HepG2 (cell line): ENCODE measurements around the gene SPRYD3. TPM values are rescaled to one million over a fixed set of nuclear protein-coding genes. Genes with fewer than 3 reads are reported as not detected.

Source experiments
- CENPT ChIP-seq: sonication (generic); formaldehyde crosslinking; IDR thresholded peaks from 2 replicates; pipeline ENCODE4 v1.8.0; 2022; ENCODE audit warnings: low read depth, mild to moderate bottlenecking, moderate library complexity, missing genetic modification reagents
- JARID2 ChIP-seq: sonication (generic); formaldehyde crosslinking; IDR thresholded peaks from 2 replicates; pipeline ENCODE4 v1.8.1; 2023; ENCODE audit warnings: missing genetic modification reagents, inconsistent platforms; ENCODE audit not compliant: insufficient replicate concordance
- MXD3 ChIP-seq: IDR thresholded peaks from 2 replicates; pipeline ENCODE4 v1.6.1; 2016; ENCODE audit warnings: mild to moderate bottlenecking, missing biosample characterization, missing genetic modification reagents
- NFE2L2 ChIP-seq: fragments of 150-350 bp; IDR thresholded peaks from 2 replicates; pipeline ENCODE4 v1.6.1; 2014; ENCODE audit warnings: low read length
- NFRKB ChIP-seq: fragments of 450-650 bp; IDR thresholded peaks from 2 replicates; pipeline ENCODE4 v1.6.1; 2017
- NKX3-1 ChIP-seq: sonication (generic); formaldehyde crosslinking; IDR thresholded peaks from 2 replicates; pipeline ENCODE4 v1.5.0; 2020; ENCODE audit warnings: missing genetic modification reagents
- PAX8 ChIP-seq: sonication (generic); formaldehyde crosslinking; IDR thresholded peaks from 2 replicates; pipeline ENCODE4 v1.8.0; 2022; ENCODE audit warnings: mild to moderate bottlenecking, missing genetic modification reagents, borderline replicate concordance
- SMAD1 ChIP-seq: sonication (generic); formaldehyde crosslinking; IDR thresholded peaks from 2 replicates; pipeline ENCODE4 v1.4.0; 2020; ENCODE audit warnings: missing genetic modification reagents, low read depth, mild to moderate bottlenecking, borderline replicate concordance
- SYNCRIP ChIP-seq: fragments of 200-400 bp; formaldehyde crosslinking; IDR thresholded peaks from 2 replicates; pipeline ENCODE4 v1.6.1; 2018; ENCODE audit warnings: mild to moderate bottlenecking, low read depth, low read length; ENCODE audit not compliant: insufficient read depth
- TBX3 ChIP-seq: fragments of 450-650 bp; IDR thresholded peaks from 2 replicates; pipeline ENCODE4 v1.6.1; 2017; ENCODE audit warnings: antibody characterized with exemption, mild to moderate bottlenecking, inconsistent platforms, borderline replicate concordance
- ZBTB7B ChIP-seq: sonication (generic); formaldehyde crosslinking; IDR thresholded peaks from 2 replicates; pipeline ENCODE4 v1.4.0; 2020; ENCODE audit warnings: missing genetic modification reagents
- ZC3H13 ChIP-seq: sonication (generic); formaldehyde crosslinking; IDR thresholded peaks from 2 replicates; pipeline ENCODE4 v1.8.1; 2023; ENCODE audit warnings: mild to moderate bottlenecking, missing genetic modification reagents, moderate library complexity
- ZC3H4 ChIP-seq: sonication (generic); formaldehyde crosslinking; IDR thresholded peaks from 2 replicates; pipeline ENCODE4 v1.4.0; 2020; ENCODE audit warnings: missing genetic modification reagents, borderline replicate concordance
- ZFP36L1 ChIP-seq: sonication (generic); formaldehyde crosslinking; IDR thresholded peaks from 2 replicates; pipeline ENCODE4 v1.8.0; 2022; ENCODE audit warnings: mild to moderate bottlenecking, missing genetic modification reagents, moderate library complexity
- ZNF138 ChIP-seq: sonication (generic); formaldehyde crosslinking; IDR thresholded peaks from 2 replicates; pipeline ENCODE4 v1.5.0; 2020; ENCODE audit warnings: mild to moderate bottlenecking, low read depth, missing genetic modification reagents
- ZNF264 ChIP-seq: sonication (generic); formaldehyde crosslinking; IDR thresholded peaks from 2 replicates; pipeline ENCODE4 v1.4.0; 2020; ENCODE audit warnings: missing genetic modification reagents
- ZNF318 ChIP-seq: sonication (generic); formaldehyde crosslinking; IDR thresholded peaks from 2 replicates; pipeline ENCODE4 v1.4.0; 2020; ENCODE audit warnings: mild to moderate bottlenecking, missing genetic modification reagents
- ZNF607 ChIP-seq: sonication (generic); formaldehyde crosslinking; IDR thresholded peaks from 2 replicates; pipeline ENCODE4 v1.5.1; 2020; ENCODE audit warnings: missing genetic modification reagents, mild to moderate bottlenecking, borderline replicate concordance
- ZNF749 ChIP-seq: sonication (generic); formaldehyde crosslinking; IDR thresholded peaks from 2 replicates; pipeline ENCODE4 v1.8.0; 2022; ENCODE audit warnings: mild to moderate bottlenecking, missing genetic modification reagents, moderate library complexity, borderline replicate concordance
- ZNF878 ChIP-seq: sonication (generic); formaldehyde crosslinking; IDR thresholded peaks from 2 replicates; pipeline ENCODE4 v1.8.1; 2023; ENCODE audit warnings: mild to moderate bottlenecking, missing genetic modification reagents, moderate library complexity
- ZNF883 ChIP-seq: sonication (generic); formaldehyde crosslinking; IDR thresholded peaks from 2 replicates; pipeline ENCODE4 v1.5.1; 2020; ENCODE audit warnings: mild to moderate bottlenecking, missing genetic modification reagents; ENCODE audit errors: not compliant biosample characterization
- ZSCAN31 ChIP-seq: sonication (generic); formaldehyde crosslinking; IDR thresholded peaks from 2 replicates; pipeline ENCODE4 v1.5.0; 2020; ENCODE audit warnings: low read depth, mild to moderate bottlenecking, missing genetic modification reagents
- polyA plus RNA-seq, 8 experiments: library from polyadenylated mRNA; depleted of rRNA in 3 of 8; stranded (reverse) in 7 of 8; unstranded in 1 of 8; fragments of >200 nt; fragmentation: Illumina TruSeq in 4 of 8; extraction: Trizol in 4 of 8; gene quantifications; 2 replicates each; pipeline versions ENCODE4 v1.2.1 to v1.2.3, GENCODE V29; 2011 to 2016; ENCODE audit warnings: low read depth in 4 of 8, missing spikeins in 1 of 8, mixed read lengths in 1 of 8; ENCODE audit not compliant: insufficient read depth in 1 of 8
- total RNA-seq, 5 experiments: library from RNA; depleted of rRNA; stranded (reverse); fragments of >200 nt; fragmentation: Illumina TruSeq; extraction: Trizol; gene quantifications; 2 replicates each; pipeline ENCODE4 v1.2.3, GENCODE V29; 2016; ENCODE audit warnings: low read depth in 1 of 5

Gene SPRYD3
- total and polyA plus RNA-seq, 2 of the 13 experiments (the other 11 are each of a cell fraction or from before 2014, with no cell fraction given), result 9.0 to 9.2 TPM

- TF ChIP-seq ZNF318, result no peak
- peak; percentile 64; the same call in 1 of the 2 replicates for TF ChIP-seq MXD3 (CRISPR knock-in tag)
- no peak for TF ChIP-seq SYNCRIP
- TF ChIP-seq ZNF138 (CRISPR knock-in tag), result no peak
- no peak for TF ChIP-seq TBX3
- TF ChIP-seq ZNF264 (CRISPR knock-in tag), result no peak
- no peak for TF ChIP-seq NFRKB
- TF ChIP-seq NKX3-1 (CRISPR knock-in tag), result no peak
- peak; percentile 54; the same call in 1 of the 2 replicates for TF ChIP-seq ZBTB7B (CRISPR knock-in tag)
- no peak for TF ChIP-seq PAX8 (CRISPR knock-in tag)
- no peak for TF ChIP-seq NFE2L2
- TF ChIP-seq ZNF883, result no peak
- TF ChIP-seq ZC3H4 (CRISPR knock-in tag), result no peak
- TF ChIP-seq SMAD1 (CRISPR knock-in tag), result no peak; the same call in 1 of the 2 replicates
- TF ChIP-seq CENPT (CRISPR knock-in tag), result no peak
- TF ChIP-seq ZNF607 (CRISPR knock-in tag), result peak; percentile 67; the same call in 1 of the 2 replicates
- TF ChIP-seq ZSCAN31 (CRISPR knock-in tag), result no peak
- no peak for TF ChIP-seq JARID2 (CRISPR knock-in tag)
- TF ChIP-seq ZNF878 (CRISPR knock-in tag), result peak; percentile 58; the same call in 1 of the 2 replicates
- TF ChIP-seq ZFP36L1 (CRISPR knock-in tag), result no peak
- peak; percentile 48; the same call in 1 of the 2 replicates for TF ChIP-seq ZC3H13 (CRISPR knock-in tag)
- TF ChIP-seq ZNF749, result 0 out of 2 replicates have a peak, but pooled peaks have one; percentile 45
These were observed 29.4 kb downstream of the SPRYD3 start, which contains the start of gene TNS2 (continued) for GRCh38 chr12:53049571-53050318.
